OCI-LY3 (cell line): Measurements from ENCODE around the gene ULK1.

Source experiments
- H2AFZ ChIP-seq: fragments of 200-600, 300-600 bp; shearing (Covaris generic); 2 replicates; pipeline ENCODE4 v1.6.0; 2014; ENCODE audit warnings: antibody characterized with exemption, low read depth, low read length
- H3K27ac ChIP-seq: fragments of 200-600, 300-600 bp; sonication (generic); 2 replicates; pipeline ENCODE4 v1.5.1; 2014; ENCODE audit warnings: mild to moderate bottlenecking, low read length, moderate library complexity, mixed read lengths
- H3K27me3 ChIP-seq: fragments of 200-600, 300-600 bp; sonication (generic); 2 replicates; pipeline ENCODE4 v1.6.1; 2014; ENCODE audit warnings: low read depth, low read length, mixed read lengths
- H3K36me3 ChIP-seq: fragments of 200-600, 300-600 bp; sonication (generic); replicated peaks from 2 replicates; pipeline ENCODE3; 2014; ENCODE audit warnings: low read depth, low read length, mixed read lengths
- H3K4me1 ChIP-seq: fragments of 300-600, 200-600 bp; sonication (generic); 2 replicates; pipeline ENCODE4 v1.6.1; 2014; ENCODE audit warnings: low read length, mixed read lengths
- H3K4me2 ChIP-seq: fragments of 200-600, 300-600 bp; sonication (generic); 2 replicates; pipeline ENCODE4 v1.6.1; 2014; ENCODE audit warnings: low read length, mixed read lengths
- H3K4me3 ChIP-seq: fragments of 300-600, 200-600 bp; sonication (generic); 2 replicates; pipeline ENCODE4 v1.5.1; 2014; ENCODE audit warnings: antibody characterized with exemption, mild to moderate bottlenecking, low read length, moderate library complexity
- H3K79me2 ChIP-seq: fragments of 300-600, 200-600 bp; shearing (Covaris generic); 2 replicates; pipeline ENCODE4 v1.6.1; 2014; ENCODE audit warnings: mild to moderate bottlenecking, low read length, mixed read lengths
- H3K9ac ChIP-seq: fragments of 300-600, 200-600 bp; shearing (Covaris generic); 2 replicates; pipeline ENCODE4 v1.6.0; 2014; ENCODE audit warnings: mild to moderate bottlenecking, low read length, moderate library complexity
- H3K9me3 ChIP-seq: fragments of 200-600, 300-600 bp; shearing (Covaris generic); 2 replicates; pipeline ENCODE4 v1.6.1; 2014; ENCODE audit warnings: low read length, mixed read lengths; ENCODE audit not compliant: insufficient read depth
- H4K20me1 ChIP-seq: fragments of 200-600, 300-600 bp; sonication (generic); 2 replicates; pipeline ENCODE4 v1.6.1; 2016; ENCODE audit warnings: low read length, mixed read lengths; ENCODE audit not compliant: insufficient read depth
- CTCF ChIP-seq: fragments of 200-600, 300-600 bp; sonication (generic); IDR thresholded peaks from 2 replicates; pipeline ENCODE4 v1.5.1; 2014; ENCODE audit warnings: antibody characterized with exemption, low read length, low read depth
- EZH2phosphoT487 ChIP-seq: fragments of 200-600 bp; shearing (Covaris generic); IDR thresholded peaks from 2 replicates; pipeline ENCODE4 v1.6.1; 2018; ENCODE audit warnings: antibody characterized with exemption, mixed run types, low read depth

Gene ULK1

GRCh38 chr12:131933387-131933786, 39.0 kb downstream of the ULK1 start:
- Histone ChIP-seq H4K20me1 (0 out of 2 replicates have a peak, but pooled peaks cover 9% of the 10 kb centered on the region), H3K4me1 (peaks cover 8% of the 10 kb centered on the region), H3K9ac (no peak overlapping the region), H3K36me3 (peaks cover 41% of the 10 kb centered on the region), H3K27ac (no peak overlapping the region), H3K79me2 (peaks cover 43% of the 10 kb centered on the region), H3K27me3 (no peaks in the 10 kb centered on the region), H3K9me3 (no peaks in the 10 kb centered on the region), H3K4me2 (no peak overlapping the region), H3K4me3 (no peak overlapping the region), H2AFZ (no peak overlapping the region)
- TF ChIP-seq EZH2phosphoT487 (no peak), CTCF (no peak)

- no peak overlapping the region for H3K4me2 ChIP-seq
- no peak overlapping the region for H3K9ac ChIP-seq
- no peaks in the 10 kb centered on the region for H3K27me3 ChIP-seq
- H3K9me3 ChIP-seq = no peaks in the 10 kb centered on the region
- peaks cover 8% of the 10 kb centered on the region for H3K4me1 ChIP-seq
- H2AFZ ChIP-seq = no peak overlapping the region
- H3K79me2 ChIP-seq = peaks cover 38% of the 10 kb centered on the region
- peaks cover 46% of the 10 kb centered on the region for H3K36me3 ChIP-seq
- H4K20me1 ChIP-seq = 0 out of 2 replicates have a peak, but pooled peaks cover 9% of the 10 kb centered on the region
- TF ChIP-seq CTCF = no peak
- no peak for TF ChIP-seq EZH2phosphoT487
- H3K4me3 ChIP-seq = no peak overlapping the region
- no peak overlapping the region for H3K27ac ChIP-seq
Measured at GRCh38 chr12:131934535-131934934, 40.1 kb downstream of the ULK1 start.

GRCh38 chr12:131938082-131938481, 43.7 kb downstream of the ULK1 start:
- no peak overlapping the region for H3K9ac ChIP-seq
- H2AFZ ChIP-seq = no peak overlapping the region
- no peak overlapping the region for H3K27ac ChIP-seq
- peaks cover 4% of the 10 kb centered on the region; the same call in 1 of the 2 replicates for H3K79me2 ChIP-seq
- no peaks in the 10 kb centered on the region for H4K20me1 ChIP-seq
- no peaks in the 10 kb centered on the region for H3K27me3 ChIP-seq
- H3K4me3 ChIP-seq = no peak overlapping the region
- peaks cover 50% of the 10 kb centered on the region for H3K36me3 ChIP-seq
- no peaks in the 10 kb centered on the region for H3K9me3 ChIP-seq
- no peaks in the 10 kb centered on the region for H3K4me1 ChIP-seq
- TF ChIP-seq CTCF (no peak), EZH2phosphoT487 (no peak)
- H3K4me2 ChIP-seq = no peak overlapping the region

- peaks cover 50% of the 10 kb centered on the region for H3K36me3 ChIP-seq
- H2AFZ ChIP-seq = no peak overlapping the region
- H3K9ac ChIP-seq = no peak overlapping the region
- H3K4me3 ChIP-seq = no peak overlapping the region
- no peaks in the 10 kb centered on the region for H4K20me1 ChIP-seq
- H3K27me3 ChIP-seq = no peaks in the 10 kb centered on the region
- no peaks in the 10 kb centered on the region; the same call in 1 of the 2 replicates for H3K79me2 ChIP-seq
- H3K9me3 ChIP-seq = no peaks in the 10 kb centered on the region
- no peaks in the 10 kb centered on the region for H3K4me1 ChIP-seq
- TF ChIP-seq CTCF (no peak), EZH2phosphoT487 (no peak)
- H3K4me2 ChIP-seq = no peak overlapping the region
- no peak overlapping the region for H3K27ac ChIP-seq
Measured at GRCh38 chr12:131939007-131939406, 44.6 kb downstream of the ULK1 start.
